PC-3 (cell line): ENCODE measurements around the gene BFSP2. TPM values are rescaled to one million over a fixed set of nuclear protein-coding genes. Genes with fewer than 3 reads are reported as not detected.

Experiments
- ATAC-seq: fragments of 200-7000 bp; cut with Tn5 transposase; 2 replicates; pipeline ENCODE4 v1.9.1; 2020; ENCODE audit warnings: mild to moderate bottlenecking, moderate library complexity
- BruUV-seq: library from RNA; stranded (reverse); fragments of 400-500 nt; replicated peaks from 2 replicates; lab custom pipeline; 2021; lab: Mats Ljungman, UMichigan
- CTCF ChIA-PET: fragments of 300-600 bp; sonication (Branson Sonifier 250); formaldehyde crosslinking; loops from one replicate; lab custom pipeline; 2022; ENCODE audit warnings: antibody characterized with exemption; lab: Charles Lee
- POLR2A ChIA-PET: fragments of 300-600 bp; sonication (Branson Sonifier 250); formaldehyde crosslinking; loops from one replicate; lab custom pipeline; 2022; ENCODE audit warnings: antibody characterized with exemption; ENCODE audit not compliant: unreplicated experiment; lab: Charles Lee
- DNase-seq: peaks from one replicate; pipeline ENCODE4 v3.0.0-alpha.2; 2015
- H2AFZ ChIP-seq: fragments of 300-600 bp; sonication (generic); 2 replicates; pipeline ENCODE4 v1.6.0; 2016; ENCODE audit warnings: antibody characterized with exemption, low read length
- H3F3A ChIP-seq: fragments of 300-600 bp; sonication (generic); one replicate; pipeline ENCODE4 v1.6.0; 2017; ENCODE audit warnings: antibody characterized with exemption, low read length, control low read depth, mild to moderate bottlenecking; ENCODE audit not compliant: unreplicated experiment
- H3K27ac ChIP-seq: fragments of 300-600 bp; sonication (generic); 2 replicates; pipeline ENCODE4 v1.5.1; 2016; ENCODE audit warnings: mild to moderate bottlenecking, low read length
- H3K27me3 ChIP-seq: fragments of 300-600 bp; sonication (generic); 2 replicates; pipeline ENCODE4 v1.6.1; 2016; ENCODE audit warnings: low read length, mixed read lengths
- H3K36me3 ChIP-seq: fragments of 300-600 bp; sonication (generic); 2 replicates; pipeline ENCODE4 v1.6.1; 2016; ENCODE audit warnings: low read depth, mixed run types, low read length, mixed read lengths
- H3K4me1 ChIP-seq: fragments of 300-600 bp; sonication (generic); 2 replicates; pipeline ENCODE4 v1.5.1; 2016; ENCODE audit warnings: low read length; ENCODE audit not compliant: insufficient read depth
- H3K4me2 ChIP-seq: fragments of 300-600 bp; sonication (generic); 2 replicates; pipeline ENCODE4 v1.6.0; 2016; ENCODE audit warnings: low read length
- H3K4me3 ChIP-seq: fragments of 300-600 bp; sonication (generic); 2 replicates; pipeline ENCODE4 v1.5.1; 2016; ENCODE audit warnings: mild to moderate bottlenecking, low read length, mixed read lengths
- H3K79me2 ChIP-seq: fragments of 300-600 bp; sonication (generic); 2 replicates; pipeline ENCODE4 v1.6.1; 2017; ENCODE audit warnings: low read length, mixed read lengths
- H3K9ac ChIP-seq: fragments of 300-600 bp; sonication (generic); 2 replicates; pipeline ENCODE4 v1.6.0; 2016; ENCODE audit warnings: mild to moderate bottlenecking, low read length
- H3K9me2 ChIP-seq: fragments of 300-600 bp; sonication (generic); replicated peaks from 2 replicates; pipeline ENCODE4 v1.6.1; 2016; ENCODE audit warnings: mixed run types, low read length, mixed read lengths
- H3K9me3 ChIP-seq: fragments of 300-600 bp; sonication (generic); 2 replicates; pipeline ENCODE4 v1.6.1; 2016; ENCODE audit warnings: low read length, mixed read lengths
- H4K20me1 ChIP-seq: fragments of 300-600 bp; sonication (generic); 2 replicates; pipeline ENCODE4 v1.6.1; 2016; ENCODE audit warnings: low read length, mixed read lengths
- CTCF ChIP-seq: fragments of 300-600 bp; sonication (generic); conservative IDR thresholded peaks from 2 replicates; pipeline ENCODE4 v1.5.1; 2017; ENCODE audit warnings: antibody characterized with exemption, low read depth, mild to moderate bottlenecking, low read length
- EZH2 ChIP-seq: fragments of 300-600 bp; sonication (generic); IDR thresholded peaks from one replicate; pipeline ENCODE4 v1.6.1; 2017; ENCODE audit warnings: antibody characterized with exemption, mild to moderate bottlenecking, low read length; ENCODE audit not compliant: unreplicated experiment
- EZH2phosphoT487 ChIP-seq: fragments of 300-600 bp; sonication (generic); IDR thresholded peaks from 2 replicates; pipeline ENCODE4 v1.6.1; 2018; ENCODE audit warnings: mild to moderate bottlenecking, antibody characterized with exemption, low read length, borderline replicate concordance
- intact Hi-C: fragments of 100-400 bp; cut with micrococcal nuclease; formaldehyde crosslinking; loops from 2 replicates; pipeline ENCODE4 v1.9.0; 2023
- total RNA-seq: library from RNA; depleted of rRNA; stranded (reverse); fragments of >200 nt; gene quantifications from 2 replicates; pipeline ENCODE4 v1.2.3, GENCODE V29; 2014

Gene BFSP2
- total RNA-seq, 1 experiment from 2014 or later = not detected

- intact Hi-C loops = loop anchor here (5.0 kb wide), 1 partner anchor 150 kb away; no protein-coding TSS in a partner anchor
Measured at GRCh38 chr3:133441867-133442270, 42.0 kb downstream of the BFSP2 start.

GRCh38 chr3:133442518-133442917, 42.7 kb downstream of the BFSP2 start:
- H3K4me1 ChIP-seq = peaks cover 15% of the 10 kb centered on the region
- CTCF ChIA-PET = no interaction called here
- H3K27ac ChIP-seq = no peak overlapping the region
- H3K9me2 ChIP-seq = no peaks in the 10 kb centered on the region
- H2AFZ ChIP-seq = no peak overlapping the region
- H4K20me1 ChIP-seq = no peaks in the 10 kb centered on the region
- no peak overlapping the region for H3K4me3 ChIP-seq
- H3F3A ChIP-seq = no peaks in the 10 kb centered on the region
- no peak overlapping the region for H3K9ac ChIP-seq
- H3K9me3 ChIP-seq = no peaks in the 10 kb centered on the region
- no peak overlapping the region for H3K4me2 ChIP-seq
- BruUV-seq = no TSS peak
- H3K36me3 ChIP-seq = no peaks in the 10 kb centered on the region
- TF ChIP-seq CTCF = no peak
- TF ChIP-seq EZH2phosphoT487 = no peak
- TF ChIP-seq EZH2 = no peak
- H3K27me3 ChIP-seq = no peaks in the 10 kb centered on the region
- POLR2A ChIA-PET = no interaction called here
- DNase-seq = no peak
- no peak for ATAC-seq
- H3K79me2 ChIP-seq = no peaks in the 10 kb centered on the region
- intact Hi-C loops = loop anchor here (5.0 kb wide), 1 partner anchor 150 kb away; no protein-coding TSS in a partner anchor

More at GRCh38 chr3:133441867-133442270, 42.0 kb downstream of the BFSP2 start:
- Histone ChIP-seq H4K20me1 (no peaks in the 10 kb centered on the region), H3K9me3 (no peaks in the 10 kb centered on the region), H3K27ac (no peak overlapping the region), H3K4me3 (no peak overlapping the region), H2AFZ (no peak overlapping the region), H3K4me2 (no peak overlapping the region), H3K79me2 (no peaks in the 10 kb centered on the region), H3K27me3 (no peaks in the 10 kb centered on the region), H3K36me3 (no peaks in the 10 kb centered on the region), H3F3A (no peaks in the 10 kb centered on the region), H3K9ac (no peak overlapping the region), H3K4me1 (peaks cover 15% of the 10 kb centered on the region), H3K9me2 (no peaks in the 10 kb centered on the region)
- no peak for ATAC-seq
- ChIA-PET CTCF (no interaction called here), POLR2A (no interaction called here)
- TF ChIP-seq EZH2 = no peak
- TF ChIP-seq EZH2phosphoT487 = no peak
- no peak for TF ChIP-seq CTCF
- BruUV-seq = no TSS peak
- DNase-seq = no peak

GRCh38 chr3:133443649-133444422, 44.0 kb downstream of the BFSP2 start:
- Histone ChIP-seq H3K79me2 (no peaks in the 10 kb centered on the region), H3F3A (no peaks in the 10 kb centered on the region), H2AFZ (peak overlapping the region; percentile 23; the same call in 1 of the 2 replicates), H3K9me3 (no peaks in the 10 kb centered on the region), H3K9ac (no peak overlapping the region), H3K4me3 (no peak overlapping the region), H3K4me2 (peak overlapping the region; percentile 8; the same call in 1 of the 2 replicates), H3K9me2 (no peaks in the 10 kb centered on the region), H3K36me3 (no peaks in the 10 kb centered on the region), H4K20me1 (no peaks in the 10 kb centered on the region), H3K27ac (peak overlapping the region; percentile 66), H3K4me1 (peaks cover 15% of the 10 kb centered on the region), H3K27me3 (no peaks in the 10 kb centered on the region)
- peak; percentile 90 for ATAC-seq
- intact Hi-C loops = loop anchor here (1.0 to 5.0 kb wide), 5 partner anchors 9 to 483 kb away; no protein-coding TSS in a partner anchor
- CTCF ChIA-PET = no interaction called here
- TF ChIP-seq CTCF (peak; percentile 26; the same call in 1 of the 2 replicates), EZH2phosphoT487 (no peak)
- BruUV-seq = no TSS peak
- peak; percentile 91 for DNase-seq
- POLR2A ChIA-PET = no interaction called here
